ENCODE data around the gene ANKMY1.

Gene ANKMY1

GRCh38 chr2:240557808-240558207, at the start of gene ANKMY1:
Gene ANKMY1, minus strand, starts transcription at chr2:240557988. Its CDS starts 653 bp downstream, at chr2:240557335.
- in situ Hi-C loops (cut with HindIII; ENCODE audit: low sequenced_read_pairs) = no loop called here

GRCh38 chr2:240605867-240606743, 48.3 kb upstream of the ANKMY1 start:
- in situ Hi-C loops (cut with HindIII; ENCODE audit: low sequenced_read_pairs) = no loop called here

GRCh38 chr2:240604939-240605716, 47.3 kb upstream of the ANKMY1 start:
- in situ Hi-C loops (cut with HindIII; ENCODE audit: low sequenced_read_pairs) = no loop called here

- in situ Hi-C loops (cut with HindIII; ENCODE audit: low sequenced_read_pairs) = no loop called here
Observed at GRCh38 chr2:240604291-240604938, 46.6 kb upstream of the ANKMY1 start.

GRCh38 chr2:240603846-240604245, 46.1 kb upstream of the ANKMY1 start:
- in situ Hi-C loops (cut with HindIII; ENCODE audit: low sequenced_read_pairs) = no loop called here

- in situ Hi-C loops (cut with HindIII; ENCODE audit: low sequenced_read_pairs) = no loop called here
Observed at GRCh38 chr2:240603081-240603835, 45.5 kb upstream of the ANKMY1 start.

- in situ Hi-C loops (cut with HindIII; ENCODE audit: low sequenced_read_pairs) = no loop called here
Observed at GRCh38 chr2:240602266-240603050, 44.7 kb upstream of the ANKMY1 start.

- in situ Hi-C loops (cut with HindIII; ENCODE audit: low sequenced_read_pairs) = no loop called here
Observed at GRCh38 chr2:240601831-240602160, 44.0 kb upstream of the ANKMY1 start.

- in situ Hi-C loops (cut with HindIII; ENCODE audit: low sequenced_read_pairs) = no loop called here
Observed at GRCh38 chr2:240601061-240601830, 43.5 kb upstream of the ANKMY1 start.

GRCh38 chr2:240600451-240600961, 42.7 kb upstream of the ANKMY1 start:
- in situ Hi-C loops (cut with HindIII; ENCODE audit: low sequenced_read_pairs) = no loop called here

- in situ Hi-C loops (cut with HindIII; ENCODE audit: low sequenced_read_pairs) = no loop called here
Observed at GRCh38 chr2:240599141-240599583, 41.4 kb upstream of the ANKMY1 start.

GRCh38 chr2:240598311-240598911, 40.6 kb upstream of the ANKMY1 start:
- in situ Hi-C loops (cut with HindIII; ENCODE audit: low sequenced_read_pairs) = no loop called here

- in situ Hi-C loops (cut with HindIII; ENCODE audit: low sequenced_read_pairs) = no loop called here
Observed at GRCh38 chr2:240597419-240598181, 39.8 kb upstream of the ANKMY1 start.

GRCh38 chr2:240597054-240597418, 39.2 kb upstream of the ANKMY1 start:
- in situ Hi-C loops (cut with HindIII; ENCODE audit: low sequenced_read_pairs) = no loop called here

- in situ Hi-C loops (cut with HindIII; ENCODE audit: low sequenced_read_pairs) = no loop called here
Observed at GRCh38 chr2:240596491-240596931, 38.7 kb upstream of the ANKMY1 start.

- in situ Hi-C loops (cut with HindIII; ENCODE audit: low sequenced_read_pairs) = no loop called here
Observed at GRCh38 chr2:240596080-240596460, 38.3 kb upstream of the ANKMY1 start.

- in situ Hi-C loops (cut with HindIII; ENCODE audit: low sequenced_read_pairs) = no loop called here
Observed at GRCh38 chr2:240595381-240596079, 37.7 kb upstream of the ANKMY1 start.
